NB4 (cell line): ENCODE measurements around the gene ZSWIM5.
"Not testable (repeated sequence)": the region's sequence is repeated elsewhere in the genome, so short reads cannot be mapped to it uniquely, and the experiment has no call there.

ENCODE experiments used
- MYC ChIP-seq: IDR thresholded peaks from 2 replicates; pipeline ENCODE4 v1.6.1; 2011; ENCODE audit warnings: low read depth, low read length
- POLR2A ChIP-seq: IDR thresholded peaks from 2 replicates; pipeline ENCODE4 v1.6.1; 2011; ENCODE audit warnings: mild to moderate bottlenecking; ENCODE audit not compliant: insufficient read length; ENCODE audit errors: extremely low read depth
- TF ChIP-seq, protein P1 (sequence below): IDR thresholded peaks from one replicate; pipeline ENCODE4 v1.5.1; 2012; ENCODE audit warnings: low read depth, low read length
- TF ChIP-seq, protein P2 (sequence below): IDR thresholded peaks from 2 replicates; pipeline ENCODE4 v1.6.1; 2011; ENCODE audit warnings: low read depth, low read length

DNA sequence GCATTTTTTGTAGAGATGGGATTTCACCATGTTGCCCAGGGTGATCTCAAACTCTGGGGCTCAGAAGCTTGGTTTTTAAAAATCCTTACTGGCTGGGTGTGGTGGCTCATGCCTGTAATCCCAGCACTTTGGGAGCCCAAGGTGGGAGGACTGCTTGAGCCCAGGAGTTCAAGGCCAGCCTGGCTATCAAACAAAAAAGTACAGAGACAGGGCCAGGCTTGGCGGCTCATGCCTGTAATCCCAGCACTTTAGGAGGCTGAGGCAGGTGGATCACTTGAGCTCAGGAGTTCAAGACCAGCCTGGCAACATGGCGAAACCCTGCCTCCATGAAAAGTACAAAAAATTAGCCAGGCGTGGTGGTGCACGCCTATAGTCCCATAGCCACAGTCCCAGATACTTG, 112.0 kb downstream of the ZSWIM5 start:
- not testable (repeated sequence) for TF ChIP-seq POLR2A, MYC
- TF ChIP-seq, protein P1, sequence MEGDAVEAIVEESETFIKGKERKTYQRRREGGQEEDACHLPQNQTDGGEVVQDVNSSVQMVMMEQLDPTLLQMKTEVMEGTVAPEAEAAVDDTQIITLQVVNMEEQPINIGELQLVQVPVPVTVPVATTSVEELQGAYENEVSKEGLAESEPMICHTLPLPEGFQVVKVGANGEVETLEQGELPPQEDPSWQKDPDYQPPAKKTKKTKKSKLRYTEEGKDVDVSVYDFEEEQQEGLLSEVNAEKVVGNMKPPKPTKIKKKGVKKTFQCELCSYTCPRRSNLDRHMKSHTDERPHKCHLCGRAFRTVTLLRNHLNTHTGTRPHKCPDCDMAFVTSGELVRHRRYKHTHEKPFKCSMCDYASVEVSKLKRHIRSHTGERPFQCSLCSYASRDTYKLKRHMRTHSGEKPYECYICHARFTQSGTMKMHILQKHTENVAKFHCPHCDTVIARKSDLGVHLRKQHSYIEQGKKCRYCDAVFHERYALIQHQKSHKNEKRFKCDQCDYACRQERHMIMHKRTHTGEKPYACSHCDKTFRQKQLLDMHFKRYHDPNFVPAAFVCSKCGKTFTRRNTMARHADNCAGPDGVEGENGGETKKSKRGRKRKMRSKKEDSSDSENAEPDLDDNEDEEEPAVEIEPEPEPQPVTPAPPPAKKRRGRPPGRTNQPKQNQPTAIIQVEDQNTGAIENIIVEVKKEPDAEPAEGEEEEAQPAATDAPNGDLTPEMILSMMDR, result not testable (repeated sequence)
- TF ChIP-seq, protein P2, sequence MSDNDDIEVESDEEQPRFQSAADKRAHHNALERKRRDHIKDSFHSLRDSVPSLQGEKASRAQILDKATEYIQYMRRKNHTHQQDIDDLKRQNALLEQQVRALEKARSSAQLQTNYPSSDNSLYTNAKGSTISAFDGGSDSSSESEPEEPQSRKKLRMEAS, result not testable (repeated sequence)
